Medulla oblongata (tissue), 1 donor: ENCODE results near the gene PRKD1.
"Not testable (repeated sequence)": the region's sequence is repeated elsewhere in the genome, so short reads cannot be mapped to it uniquely, and the experiment has no call there.

Experiments used
- DNase-seq: peaks from one replicate; pipeline ENCODE4 v3.0.0-alpha.2; 2015; ENCODE audit errors: extremely low spot score

PRKD1 gene

GRCh38 chr14:29900609-29901350, 26.9 kb downstream of the PRKD1 start:
- no peak for DNase-seq

GRCh38 chr14:29898470-29898869, 29.2 kb downstream of the PRKD1 start:
- DNase-seq, result no peak

GRCh38 chr14:29897181-29897580, 30.5 kb downstream of the PRKD1 start:
- DNase-seq, result no peak

- no peak for DNase-seq
These were observed 31.3 kb downstream of the PRKD1 start for GRCh38 chr14:29896354-29896821.

- DNase-seq, result no peak
These were observed 32.0 kb downstream of the PRKD1 start for GRCh38 chr14:29895591-29896083.

- DNase-seq, result no peak
These were observed 33.7 kb downstream of the PRKD1 start for GRCh38 chr14:29893989-29894388.

- no peak for DNase-seq
These were observed 35.3 kb downstream of the PRKD1 start for GRCh38 chr14:29892327-29892726.

GRCh38 chr14:29885988-29886387, 41.7 kb downstream of the PRKD1 start:
- no peak for DNase-seq

- no peak for DNase-seq
These were observed 59.6 kb downstream of the PRKD1 start for GRCh38 chr14:29868000-29868399.

GRCh38 chr14:29865299-29865698, 62.3 kb downstream of the PRKD1 start:
- no peak for DNase-seq

- no peak for DNase-seq
These were observed 65.7 kb downstream of the PRKD1 start for GRCh38 chr14:29861996-29862395.

GRCh38 chr14:29858299-29858698, 69.3 kb downstream of the PRKD1 start:
- DNase-seq, result no peak

- no peak for DNase-seq
These were observed 70.1 kb downstream of the PRKD1 start for GRCh38 chr14:29857551-29857950.

- no peak for DNase-seq
These were observed 71.1 kb downstream of the PRKD1 start for GRCh38 chr14:29856516-29856915.

- not testable (repeated sequence) for DNase-seq
These were observed 74.0 kb downstream of the PRKD1 start for GRCh38 chr14:29853691-29854090.

GRCh38 chr14:29853272-29853671, 74.4 kb downstream of the PRKD1 start:
- DNase-seq, result no peak

GRCh38 chr14:29851397-29851796, 76.2 kb downstream of the PRKD1 start:
- no peak for DNase-seq

- no peak for DNase-seq
These were observed 80.6 kb downstream of the PRKD1 start for GRCh38 chr14:29847056-29847380.

- no peak for DNase-seq
These were observed 81.2 kb downstream of the PRKD1 start for GRCh38 chr14:29846339-29847055.

GRCh38 chr14:29843981-29844380, 83.7 kb downstream of the PRKD1 start:
- peak; percentile 56 for DNase-seq

- no peak for DNase-seq
These were observed 85.4 kb downstream of the PRKD1 start for GRCh38 chr14:29842228-29842627.

- DNase-seq, result not testable (repeated sequence)
These were observed 87.2 kb downstream of the PRKD1 start for GRCh38 chr14:29840369-29840892.

- not testable (repeated sequence) for DNase-seq
These were observed 88.0 kb downstream of the PRKD1 start for GRCh38 chr14:29839691-29840090.
